MG63 (cell line): Measurements from ENCODE around the gene USP17L26. TPM values are rescaled to one million over a fixed set of nuclear protein-coding genes. Genes with fewer than 3 reads are reported as not detected.
"Not testable (repeated sequence)": the region's sequence is repeated elsewhere in the genome, so short reads cannot be mapped to it uniquely, and the experiment has no call there.

Experiments used
- DNase-seq: peaks from one replicate; pipeline ENCODE4 v3.0.0-alpha.2; 2020
- H3K27me3 ChIP-seq: fragments of 250-450 bp; sonication (Bioruptor Pico); 2 replicates; pipeline ENCODE4 v1.5.1; 2020; ENCODE audit warnings: mild to moderate bottlenecking, moderate library complexity
- H3K36me3 ChIP-seq: fragments of 250-450 bp; sonication (Bioruptor Pico); 2 replicates; pipeline ENCODE4 v1.5.1; 2020; ENCODE audit warnings: mild to moderate bottlenecking, moderate library complexity
- H3K4me3 ChIP-seq: fragments of 250-450 bp; sonication (Bioruptor Pico); 2 replicates; pipeline ENCODE4 v1.5.1; 2020; ENCODE audit warnings: mild to moderate bottlenecking, moderate library complexity
- H3K9me3 ChIP-seq: fragments of 250-450 bp; sonication (Bioruptor Pico); 2 replicates; pipeline ENCODE4 v1.5.1; 2020; ENCODE audit warnings: mild to moderate bottlenecking, moderate library complexity
- total RNA-seq: library from RNA; depleted of rRNA; stranded (reverse); fragments of >200 nt; shearing (Covaris generic); gene quantifications from 2 replicates; pipeline ENCODE4 v1.2.3, GENCODE V29; 2014; ENCODE audit warnings: low replicate concordance; rRNA removed

USP17L26 gene
- total RNA-seq = not detected in 2 replicates

GRCh38 chr4:9334358-9334757 is at the start of gene USP17L26:
USP17L26 (plus strand) TSS chr4:9334658; CDS start chr4:9334658, 0 bp downstream.
- H3K27me3 ChIP-seq, H3K36me3 ChIP-seq, DNase-seq, H3K4me3 ChIP-seq, H3K9me3 ChIP-seq: not testable (repeated sequence)

GRCh38 chr4:9324191-9324590 is 10.3 kb upstream of the USP17L26 start:
- not testable (repeated sequence) for DNase-seq, H3K9me3 ChIP-seq, H3K4me3 ChIP-seq, H3K27me3 ChIP-seq, H3K36me3 ChIP-seq

GRCh38 chr4:9324865-9325264 is 9.6 kb upstream of the USP17L26 start, which contains the start of gene USP17L24:
USP17L24 (plus strand) TSS chr4:9325165; CDS start chr4:9325165, 0 bp downstream.
- not testable (repeated sequence) for H3K27me3 ChIP-seq, H3K36me3 ChIP-seq, H3K9me3 ChIP-seq, DNase-seq, H3K4me3 ChIP-seq

GRCh38 chr4:9329611-9330010 is 4.8 kb upstream of the USP17L26 start, which contains the start of gene USP17L25:
USP17L25 (plus strand) TSS chr4:9329911; CDS start chr4:9329911, 0 bp downstream.
- not testable (repeated sequence) for H3K27me3 ChIP-seq, DNase-seq, H3K9me3 ChIP-seq, H3K36me3 ChIP-seq, H3K4me3 ChIP-seq

GRCh38 chr4:9339103-9339502 is 4.6 kb downstream of the USP17L26 start, which contains the start of gene USP17L5:
USP17L5 (plus strand) TSS chr4:9339403; CDS start chr4:9339403, 0 bp downstream.
- H3K9me3 ChIP-seq, H3K36me3 ChIP-seq, H3K27me3 ChIP-seq, H3K4me3 ChIP-seq, DNase-seq: not testable (repeated sequence)

GRCh38 chr4:9343848-9344247 is 9.4 kb downstream of the USP17L26 start, which contains the start of gene USP17L27:
USP17L27 (plus strand) TSS chr4:9344148; CDS start chr4:9344148, 0 bp downstream.
- not testable (repeated sequence) for H3K9me3 ChIP-seq, H3K36me3 ChIP-seq, DNase-seq, H3K4me3 ChIP-seq, H3K27me3 ChIP-seq

GRCh38 chr4:9348593-9348992 is 14.1 kb downstream of the USP17L26 start, which contains the start of gene USP17L28:
USP17L28 (plus strand) TSS chr4:9348893; CDS start chr4:9348893, 0 bp downstream.
- not testable (repeated sequence) for H3K36me3 ChIP-seq, H3K27me3 ChIP-seq, H3K4me3 ChIP-seq, DNase-seq, H3K9me3 ChIP-seq

- not testable (repeated sequence) for H3K36me3 ChIP-seq, H3K9me3 ChIP-seq, H3K27me3 ChIP-seq, DNase-seq, H3K4me3 ChIP-seq
Measured at GRCh38 chr4:9350866-9351265, 16.4 kb downstream of the USP17L26 start.

- H3K36me3 ChIP-seq, DNase-seq, H3K27me3 ChIP-seq, H3K9me3 ChIP-seq, H3K4me3 ChIP-seq: not testable (repeated sequence)
Measured at GRCh38 chr4:9353338-9353737, 18.9 kb downstream of the USP17L26 start, which contains the start of gene USP17L29. USP17L29 (plus strand) TSS chr4:9353638; CDS start chr4:9353638, 0 bp downstream.

GRCh38 chr4:9362829-9363228 is 28.4 kb downstream of the USP17L26 start, which contains the start of gene USP17L30:
USP17L30 (plus strand) TSS chr4:9363129; CDS start chr4:9363129, 0 bp downstream.
- H3K36me3 ChIP-seq, DNase-seq, H3K27me3 ChIP-seq, H3K9me3 ChIP-seq, H3K4me3 ChIP-seq: not testable (repeated sequence)

GRCh38 chr4:9379881-9380280 is 45.4 kb downstream of the USP17L26 start:
- H3K4me3 ChIP-seq, DNase-seq, H3K27me3 ChIP-seq, H3K9me3 ChIP-seq, H3K36me3 ChIP-seq: not testable (repeated sequence)

- not testable (repeated sequence) for H3K36me3 ChIP-seq, H3K4me3 ChIP-seq, H3K27me3 ChIP-seq, H3K9me3 ChIP-seq
- peak; percentile 24 for DNase-seq
Measured at GRCh38 chr4:9381012-9381534, 46.6 kb downstream of the USP17L26 start.

- Histone ChIP-seq H3K27me3 (no peaks in the 10 kb centered on the region), H3K9me3 (no peaks in the 10 kb centered on the region), H3K36me3 (no peaks in the 10 kb centered on the region), H3K4me3 (no peak overlapping the region)
- no peak for DNase-seq
Measured at GRCh38 chr4:9384126-9384525, 49.7 kb downstream of the USP17L26 start.

Other genes starting within 250 kb of the USP17L26 start
- gene FAM90A26, start 164.2 kb upstream of the USP17L26 start, total RNA-seq = not detected in 2 replicates
- not detected in 2 replicates for gene USP17L10, start 124.0 kb upstream of the USP17L26 start, total RNA-seq
- not detected in 2 replicates for gene USP17L11, start 119.3 kb upstream of the USP17L26 start, total RNA-seq
- not detected in 2 replicates for gene USP17L12, start 114.5 kb upstream of the USP17L26 start, total RNA-seq
- not detected in 2 replicates for gene USP17L13, start 109.8 kb upstream of the USP17L26 start, total RNA-seq
- not detected in 2 replicates for gene USP17L15, start 100.3 kb upstream of the USP17L26 start, total RNA-seq
- not detected in 2 replicates for gene USP17L17, start 90.8 kb upstream of the USP17L26 start, total RNA-seq
- gene USP17L18, start 86.0 kb upstream of the USP17L26 start, total RNA-seq = not detected in 2 replicates
- not detected in 2 replicates for gene USP17L19, start 81.3 kb upstream of the USP17L26 start, total RNA-seq
- gene USP17L20, start 76.5 kb upstream of the USP17L26 start, total RNA-seq = not detected in 2 replicates
- gene USP17L21, start 71.8 kb upstream of the USP17L26 start, total RNA-seq = not detected in 2 replicates
- gene USP17L22, start 67.0 kb upstream of the USP17L26 start, total RNA-seq = not detected in 2 replicates
- gene USP17L24, start 9.5 kb upstream of the USP17L26 start, total RNA-seq = not detected in 2 replicates
- gene USP17L25, start 4.7 kb upstream of the USP17L26 start, total RNA-seq = not detected in 2 replicates
- gene USP17L5, start 4.7 kb downstream of the USP17L26 start, total RNA-seq = not detected in 2 replicates
- not detected in 2 replicates for gene USP17L27, start 9.5 kb downstream of the USP17L26 start, total RNA-seq
- not detected in 2 replicates for gene USP17L28, start 14.2 kb downstream of the USP17L26 start, total RNA-seq
- not detected in 2 replicates for gene USP17L29, start 19.0 kb downstream of the USP17L26 start, total RNA-seq
- not detected in 2 replicates for gene USP17L30, start 28.5 kb downstream of the USP17L26 start, total RNA-seq
- not detected in 2 replicates for gene DEFB131A, start 109.8 kb downstream of the USP17L26 start, total RNA-seq